Left forelimb (tissue), 1 donor: ENCODE data around the gene HSPE1.
"Not testable (repeated sequence)": the region's sequence is repeated elsewhere in the genome, so short reads cannot be mapped to it uniquely, and the experiment has no call there.

Experiments
- DNase-seq: peaks from one replicate; pipeline ENCODE4 v3.0.0-alpha.2; 2018; ENCODE audit warnings: low spot score

Gene HSPE1

GRCh38 chr2:197499594-197500502 lies at the start of gene HSPE1, which contains the start of gene HSPD1:
Gene HSPE1, plus strand, starts transcription at chr2:197500379. Its CDS starts 58 bp downstream, at chr2:197500437.
Gene HSPD1, minus strand, starts transcription at chr2:197499840. Its CDS starts 992 bp downstream, at chr2:197498848.
- DNase-seq = peak; percentile 98

GRCh38 chr2:197450465-197450864 lies 49.7 kb upstream of the HSPE1 start:
- DNase-seq = no peak

DNA sequence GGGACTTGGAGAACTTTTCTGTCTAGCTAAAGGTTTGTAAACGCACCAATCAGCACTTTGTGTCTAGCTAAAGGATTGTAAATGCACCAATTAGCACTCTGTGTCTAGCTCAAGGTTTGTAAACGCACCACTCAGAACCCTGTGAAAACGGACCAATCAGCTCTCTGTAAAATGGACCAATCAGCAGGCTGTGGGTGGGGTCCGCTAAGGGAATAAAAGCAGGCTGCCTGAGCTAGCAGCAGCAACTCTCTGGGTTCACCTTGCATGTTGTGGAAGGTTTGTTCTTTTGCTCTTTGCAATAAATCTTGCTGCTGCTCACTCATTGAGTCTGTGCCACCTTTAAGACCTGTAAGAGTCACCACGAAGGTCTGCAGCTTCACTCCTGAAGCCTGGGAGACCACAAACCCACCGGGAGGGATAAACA lies 49.2 kb upstream of the HSPE1 start:
- DNase-seq = not testable (repeated sequence)

DNA sequence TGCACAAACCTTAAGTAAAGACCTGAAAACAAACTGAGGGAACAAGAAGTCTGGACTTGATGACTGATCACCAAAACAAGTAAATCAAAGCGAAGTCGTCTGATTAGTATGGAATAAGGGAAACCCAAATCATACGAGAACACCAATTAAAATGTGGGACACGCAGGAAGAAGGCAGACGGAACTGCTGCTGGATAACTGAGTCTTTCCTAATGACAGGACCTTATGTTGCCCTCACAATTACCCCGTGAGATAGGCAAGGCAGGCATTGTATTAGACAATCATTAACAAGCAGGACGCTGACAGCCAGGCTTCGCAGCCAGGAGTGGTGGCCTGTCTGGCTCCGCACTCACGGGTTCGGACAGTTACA lies 47.4 kb upstream of the HSPE1 start:
- no peak for DNase-seq

DNA sequence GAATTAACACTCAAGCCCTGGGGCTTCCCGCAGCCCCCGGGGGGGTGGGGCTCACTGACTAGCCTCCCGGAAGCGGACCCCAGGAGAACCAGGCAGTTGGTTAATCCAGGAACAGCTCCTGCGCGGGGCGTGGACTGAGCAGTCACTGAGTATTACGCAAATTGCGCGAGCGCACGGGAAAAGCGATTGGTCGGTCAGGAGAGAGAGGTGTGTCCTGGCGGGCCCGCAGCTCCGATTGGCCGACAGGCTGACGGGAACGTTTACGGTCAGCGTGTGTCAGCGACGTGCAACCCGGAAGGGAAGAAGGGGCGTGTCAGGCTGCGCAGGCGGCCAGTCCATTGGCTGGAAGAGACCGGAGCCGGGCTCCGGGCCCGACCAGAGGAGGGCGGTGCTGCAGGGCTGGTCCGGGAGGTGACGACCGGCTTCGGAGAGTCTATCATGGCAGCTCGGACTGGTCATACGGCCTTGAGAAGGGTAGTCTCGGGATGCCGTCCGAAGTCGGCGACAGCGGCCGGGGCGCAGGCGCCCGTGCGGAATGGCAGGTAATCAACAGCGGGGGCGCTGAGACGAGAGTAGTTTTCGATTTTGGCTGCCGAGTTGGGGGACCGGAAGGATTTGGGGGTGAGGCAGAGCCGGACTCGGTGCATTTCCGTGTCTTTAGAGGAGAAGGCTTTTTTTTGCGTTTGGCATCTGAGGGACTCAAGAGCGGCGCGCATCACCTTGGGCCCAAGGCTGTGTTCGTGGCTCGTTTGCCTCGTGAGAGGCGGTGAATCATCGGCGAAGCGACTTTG lies 46.9 kb upstream of the HSPE1 start, which contains the start of gene COQ10B:
TSS of gene COQ10B (plus strand) at position 430 of the 791 bp plus-strand sequence. CDS start at position 439, 9 bp downstream.
- peak; percentile 99 for DNase-seq

DNA sequence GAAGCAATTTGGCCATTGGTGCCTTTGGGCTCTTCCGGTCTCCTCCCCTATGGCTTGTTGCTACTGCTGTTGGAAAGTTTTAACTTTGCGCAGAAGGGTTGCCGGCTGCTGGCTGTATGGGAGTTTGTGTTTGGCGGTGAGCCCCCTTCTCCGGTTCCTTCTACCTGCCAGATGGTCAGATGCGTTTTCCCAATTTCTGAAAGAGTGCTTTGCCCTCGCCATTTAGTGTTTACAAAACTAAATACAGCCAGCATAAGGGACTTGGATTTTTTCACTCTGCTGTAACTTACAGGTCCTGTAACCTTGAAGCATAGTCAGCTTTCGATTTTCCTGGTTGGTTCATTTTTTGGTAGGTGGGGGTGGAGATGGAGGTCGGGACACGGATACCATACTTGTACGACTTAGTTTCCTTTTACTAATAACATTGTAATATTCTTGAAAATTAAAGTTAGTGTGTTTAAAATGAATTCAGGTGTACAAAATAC lies 46.2 kb upstream of the HSPE1 start:
- peak; percentile 81 for DNase-seq

GRCh38 chr2:197454923-197455322 lies 45.3 kb upstream of the HSPE1 start:
- DNase-seq = no peak

DNA sequence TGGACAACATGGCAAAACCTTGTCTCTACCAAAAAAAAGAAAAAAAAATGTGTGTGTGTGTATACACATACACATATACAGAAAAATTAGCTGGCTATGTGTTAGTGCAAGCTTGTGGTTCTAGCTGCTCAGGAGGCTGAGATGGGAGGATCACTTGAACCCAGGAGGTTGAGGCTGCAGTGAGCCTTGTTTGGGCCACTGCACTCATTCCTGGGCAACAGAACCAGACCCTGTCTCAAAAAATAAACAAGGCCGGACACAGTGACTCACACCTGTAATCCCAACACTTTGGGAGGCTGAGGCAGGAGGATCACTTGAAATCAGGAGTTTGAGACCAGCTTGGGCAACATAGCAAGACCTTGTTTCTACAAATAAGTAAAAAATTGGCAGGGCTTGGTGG lies 44.8 kb upstream of the HSPE1 start:
- no peak for DNase-seq

- no peak for DNase-seq
These were observed 39.5 kb upstream of the HSPE1 start for GRCh38 chr2:197460649-197461048.

- DNase-seq = no peak
These were observed 39.1 kb upstream of the HSPE1 start for GRCh38 chr2:197461057-197461456.

GRCh38 chr2:197464175-197464574 lies 36.0 kb upstream of the HSPE1 start:
- DNase-seq = no peak

- DNase-seq = no peak
These were observed 28.0 kb upstream of the HSPE1 start for GRCh38 chr2:197472166-197472565.

DNA sequence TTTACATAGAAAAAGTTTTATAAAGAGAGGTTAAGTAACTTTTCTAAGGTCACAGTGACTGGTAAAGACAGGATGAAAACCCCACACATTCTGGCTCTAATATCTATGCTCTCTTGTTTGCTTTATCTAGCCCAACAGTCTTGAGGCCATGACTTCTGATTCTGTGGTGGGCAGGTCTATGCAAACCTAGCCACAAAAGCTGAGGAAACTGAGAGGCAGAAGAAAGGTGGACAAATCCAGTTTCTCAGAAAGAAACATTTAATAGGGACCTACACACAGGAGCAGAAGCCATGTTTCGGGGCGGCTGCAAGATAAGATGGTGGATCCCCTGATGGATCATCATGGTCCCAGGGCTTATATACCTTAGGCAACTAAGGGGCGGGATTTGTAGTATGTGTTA lies 22.4 kb upstream of the HSPE1 start:
- DNase-seq = no peak

GRCh38 chr2:197480165-197481036 lies 19.8 kb upstream of the HSPE1 start:
- DNase-seq = no peak

GRCh38 chr2:197484248-197484647 lies 15.9 kb upstream of the HSPE1 start:
- DNase-seq = not testable (repeated sequence)

DNA sequence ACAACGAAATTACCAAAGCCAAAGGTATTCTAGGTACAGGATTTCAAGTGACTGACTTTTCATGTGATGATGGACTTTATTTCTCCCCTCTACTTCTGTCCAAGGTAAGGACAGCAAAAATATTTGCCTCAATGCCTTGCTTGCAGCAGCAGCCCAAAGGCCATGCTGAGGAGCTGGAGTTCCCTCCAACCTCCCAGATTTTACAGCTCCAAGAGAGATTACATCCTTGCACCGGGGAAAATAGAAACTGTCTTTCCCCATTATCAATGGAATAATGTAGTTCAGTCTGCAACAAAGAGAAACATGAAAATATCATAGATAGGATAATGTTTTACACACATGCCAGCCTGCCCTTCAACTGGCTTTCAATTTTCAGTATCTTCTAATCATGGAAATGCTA lies 14.0 kb upstream of the HSPE1 start:
- DNase-seq = no peak

GRCh38 chr2:197487385-197487784 lies 12.8 kb upstream of the HSPE1 start:
- DNase-seq = no peak

DNA sequence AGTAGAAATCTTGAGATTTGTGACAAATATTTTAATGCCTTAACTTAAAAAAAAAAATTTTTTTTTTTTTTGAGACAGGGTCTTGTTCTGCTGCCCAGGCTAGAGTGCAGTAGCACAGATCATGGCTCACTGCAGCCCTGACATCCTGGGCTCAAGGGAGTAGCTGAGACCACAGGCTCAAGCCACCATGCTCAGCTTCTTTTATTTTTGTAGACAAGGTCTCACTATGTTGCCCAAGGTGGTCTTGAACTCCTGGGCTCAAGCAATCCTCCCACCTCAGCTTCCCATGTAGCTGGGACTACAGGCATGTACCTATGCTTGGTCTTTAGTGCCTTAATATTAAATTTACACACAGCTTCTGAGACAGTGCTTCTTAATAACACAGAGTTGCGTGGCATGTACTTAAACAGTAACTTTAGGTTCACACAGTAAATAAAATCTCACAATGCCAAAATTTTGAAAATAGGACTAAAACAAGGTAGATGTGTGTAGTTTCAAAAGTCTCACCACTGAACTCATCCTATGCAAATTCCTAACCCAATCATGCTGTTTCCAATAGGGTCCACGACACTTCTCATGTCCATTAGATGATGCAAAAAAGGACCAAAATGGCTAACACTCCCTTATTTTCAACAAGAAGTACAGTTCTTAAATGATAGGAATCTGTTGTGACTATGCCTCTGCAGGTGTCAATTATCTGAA lies 4.6 kb upstream of the HSPE1 start:
- DNase-seq = no peak

- no peak for DNase-seq
These were observed 3.5 kb upstream of the HSPE1 start for GRCh38 chr2:197496695-197497094.

- no peak for DNase-seq
These were observed 2.9 kb upstream of the HSPE1 start for GRCh38 chr2:197497326-197497725.
